NCI-H524 treated with DMSO at 0.1 percent for 48 hours (cell line): ENCODE results near the gene COL8A1.

Experiments used
- DNase-seq: peaks from one replicate; lab custom pipeline; 2025; lab: John Stamatoyannopoulos, UW

The COL8A1 gene

DNA sequence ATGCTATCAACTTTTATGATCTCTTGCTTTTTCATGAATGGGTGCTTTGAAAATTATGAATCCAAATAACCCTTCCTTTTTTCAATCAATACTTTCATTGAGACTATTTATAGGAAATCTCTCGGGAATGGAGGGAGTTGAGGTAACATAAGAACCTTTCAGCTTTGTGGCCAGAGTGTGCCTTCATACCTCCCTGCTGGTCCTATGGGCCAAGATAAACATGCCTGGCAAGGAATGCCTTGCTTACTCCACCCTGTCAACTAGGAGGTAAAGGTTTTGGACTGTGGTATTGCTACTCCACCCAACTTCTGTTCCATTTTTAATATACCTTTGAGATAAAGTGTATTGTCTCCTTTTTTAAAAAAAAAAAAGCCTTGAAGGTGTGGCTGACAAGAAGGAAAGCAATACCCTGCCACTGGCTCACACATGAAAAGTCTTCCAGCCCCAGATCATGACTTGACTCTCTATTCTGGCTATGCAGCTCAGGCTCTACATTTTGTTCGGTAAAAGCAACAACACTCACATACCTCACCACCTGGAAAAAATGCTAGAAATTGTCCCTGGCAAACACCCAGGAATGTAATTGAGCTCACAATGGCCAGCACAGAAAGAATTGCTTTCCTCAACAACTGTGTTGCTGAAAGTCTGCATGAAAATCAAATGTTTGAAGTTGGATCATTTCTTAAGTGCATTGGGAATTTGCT, 35.8 kb downstream of the COL8A1 start:
- no peak for DNase-seq

GRCh38 chr3:99678023-99678422, 39.6 kb downstream of the COL8A1 start:
- no peak for DNase-seq

GRCh38 chr3:99678896-99679295, 40.5 kb downstream of the COL8A1 start:
- DNase-seq: no peak

DNA sequence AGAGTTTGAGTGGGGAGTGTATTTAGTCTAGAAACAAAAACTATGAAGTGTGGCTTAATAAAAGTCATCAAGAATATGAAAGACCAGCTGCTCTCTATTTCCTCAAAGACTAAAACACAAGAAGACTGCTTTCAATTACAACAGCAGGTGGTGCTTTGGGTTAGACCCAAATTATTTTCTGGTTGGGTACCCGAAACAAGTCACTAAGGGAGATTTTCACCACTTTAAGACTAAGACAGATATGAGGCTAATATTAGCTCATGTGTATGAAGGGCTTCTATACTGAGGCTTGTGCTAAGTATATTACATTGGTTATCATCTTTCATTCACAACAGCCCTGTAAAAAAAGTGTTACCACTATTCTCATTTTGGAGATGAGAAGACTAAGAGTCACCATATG, 43.1 kb downstream of the COL8A1 start:
- DNase-seq: peak; percentile 66

- no peak for DNase-seq
These were observed 43.6 kb downstream of the COL8A1 start for GRCh38 chr3:99681976-99682375.

GRCh38 chr3:99683465-99683864, 45.1 kb downstream of the COL8A1 start:
- no peak for DNase-seq

DNA sequence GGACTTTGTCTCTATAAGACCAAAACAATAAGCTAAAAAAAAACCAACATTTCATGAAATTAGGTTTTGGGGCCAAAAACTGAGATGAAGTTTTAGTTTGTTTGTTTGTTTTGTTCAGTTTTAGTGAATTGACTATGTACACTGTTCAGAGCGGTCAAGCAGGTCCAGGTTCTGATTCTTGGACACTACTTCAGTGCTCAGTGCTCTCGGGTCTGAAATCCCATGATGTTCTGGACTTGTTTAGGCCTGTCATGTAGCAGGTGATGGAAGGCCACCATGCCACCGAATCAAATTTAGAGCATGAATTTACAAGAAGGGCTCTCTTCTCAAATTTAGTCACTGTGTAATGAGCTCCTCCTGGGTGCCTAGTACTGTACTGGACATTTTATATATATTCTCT, 45.5 kb downstream of the COL8A1 start:
- no peak for DNase-seq

GRCh38 chr3:99684644-99685043, 46.2 kb downstream of the COL8A1 start:
- no peak for DNase-seq

DNA sequence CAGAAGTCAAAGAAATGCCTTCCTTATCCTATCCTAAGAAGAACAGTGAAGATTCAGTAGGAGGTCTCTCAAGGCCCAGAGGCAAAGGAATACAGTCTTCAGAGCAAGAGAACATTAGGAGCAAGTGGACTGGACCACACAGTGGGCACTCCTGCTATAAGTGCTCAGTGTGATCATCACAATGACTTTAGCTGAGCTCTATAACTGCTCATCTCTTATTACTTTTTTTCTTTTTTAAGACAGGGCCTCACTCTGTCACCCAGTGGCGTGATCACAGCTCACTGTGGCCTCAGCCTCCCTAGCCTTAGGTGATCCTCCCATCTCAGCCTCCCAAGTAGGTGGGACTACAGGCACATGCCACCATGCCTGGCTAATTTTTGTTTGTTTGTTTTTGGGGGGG, 48.1 kb downstream of the COL8A1 start:
- no peak for DNase-seq

DNA sequence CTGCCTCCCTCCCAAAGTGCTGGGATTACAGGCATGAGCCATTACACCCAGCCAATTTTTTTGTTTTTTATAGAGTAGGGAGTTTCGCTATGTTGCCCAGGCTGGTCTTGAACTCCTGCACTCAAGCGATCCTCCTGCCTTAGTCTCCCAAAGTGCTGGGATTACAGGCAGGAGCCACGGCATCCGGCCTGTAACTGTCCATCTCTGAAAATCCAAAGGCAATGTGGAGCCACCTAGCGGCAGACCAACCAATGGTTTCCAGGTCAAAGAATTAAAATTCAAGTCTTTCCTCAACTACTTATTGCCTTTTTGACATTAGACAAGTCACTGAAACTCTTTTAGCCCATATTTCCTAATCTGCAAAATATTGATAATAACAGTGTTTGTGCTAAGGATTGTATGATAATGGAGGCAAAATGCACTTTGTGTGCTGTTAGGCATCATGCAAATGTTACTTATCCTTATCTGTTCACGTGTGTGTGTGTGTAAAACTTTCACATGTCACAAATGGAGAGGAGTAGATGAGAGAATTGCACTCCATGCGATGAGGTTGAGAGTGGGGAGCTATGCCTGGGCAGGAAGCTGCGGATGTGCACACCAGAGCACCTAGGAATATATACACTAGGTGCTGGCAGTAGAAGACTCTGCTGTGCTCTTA, 48.7 kb downstream of the COL8A1 start:
- DNase-seq: no peak

DNA sequence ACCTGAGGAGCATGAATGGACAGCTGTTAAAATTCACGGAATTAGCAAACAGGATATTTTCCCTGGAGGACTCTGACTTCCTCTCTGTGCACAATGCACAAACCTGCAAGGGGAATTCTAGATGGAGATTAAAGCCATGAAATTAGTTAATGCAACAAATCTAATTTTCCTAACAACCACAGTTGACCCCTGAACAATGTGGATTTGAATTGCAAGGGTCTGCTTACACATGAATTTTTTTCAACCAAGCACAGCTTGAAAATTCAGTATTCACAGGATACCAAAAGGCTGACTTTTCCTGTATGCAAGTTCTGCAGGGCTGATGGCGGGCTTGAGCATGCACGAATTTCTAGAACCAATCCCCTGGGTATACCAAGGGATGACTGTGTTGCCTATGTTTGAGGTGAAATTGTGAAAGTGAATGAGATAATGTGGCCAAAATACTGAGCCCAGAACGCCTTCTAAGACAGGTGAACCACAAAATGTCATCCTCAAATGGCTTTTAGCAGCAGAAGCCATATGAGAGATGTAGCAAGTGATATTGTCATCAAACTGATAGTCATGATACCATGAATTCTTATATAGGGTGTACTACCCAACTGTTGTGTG, 52.5 kb downstream of the COL8A1 start:
- DNase-seq: no peak

- DNase-seq: no peak
These were observed 55.2 kb downstream of the COL8A1 start for GRCh38 chr3:99693636-99694035.

DNA sequence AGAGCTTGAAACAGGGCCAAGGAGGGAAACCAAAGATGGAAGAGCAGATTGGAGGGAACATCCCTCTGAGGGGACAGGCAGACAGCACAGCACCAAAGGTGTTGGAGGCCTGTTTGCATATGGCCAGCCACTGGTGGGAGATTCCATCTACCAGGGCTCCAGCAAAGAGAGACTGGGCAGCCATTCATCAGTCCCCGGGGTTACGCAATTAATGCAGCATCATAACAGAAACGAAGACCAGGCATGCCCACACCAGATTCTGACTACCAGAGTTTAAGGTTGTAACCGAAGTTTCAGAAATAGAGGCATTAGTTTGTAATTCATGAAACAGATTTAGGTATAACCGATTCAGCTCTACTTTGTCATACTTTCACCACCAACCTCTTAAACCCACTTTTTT, 58.1 kb downstream of the COL8A1 start:
- DNase-seq: no peak

GRCh38 chr3:99697250-99697649, 58.9 kb downstream of the COL8A1 start:
- DNase-seq: no peak

GRCh38 chr3:99698932-99699331, 60.5 kb downstream of the COL8A1 start:
- DNase-seq: no peak

GRCh38 chr3:99699841-99700240, 61.4 kb downstream of the COL8A1 start:
- no peak for DNase-seq

DNA sequence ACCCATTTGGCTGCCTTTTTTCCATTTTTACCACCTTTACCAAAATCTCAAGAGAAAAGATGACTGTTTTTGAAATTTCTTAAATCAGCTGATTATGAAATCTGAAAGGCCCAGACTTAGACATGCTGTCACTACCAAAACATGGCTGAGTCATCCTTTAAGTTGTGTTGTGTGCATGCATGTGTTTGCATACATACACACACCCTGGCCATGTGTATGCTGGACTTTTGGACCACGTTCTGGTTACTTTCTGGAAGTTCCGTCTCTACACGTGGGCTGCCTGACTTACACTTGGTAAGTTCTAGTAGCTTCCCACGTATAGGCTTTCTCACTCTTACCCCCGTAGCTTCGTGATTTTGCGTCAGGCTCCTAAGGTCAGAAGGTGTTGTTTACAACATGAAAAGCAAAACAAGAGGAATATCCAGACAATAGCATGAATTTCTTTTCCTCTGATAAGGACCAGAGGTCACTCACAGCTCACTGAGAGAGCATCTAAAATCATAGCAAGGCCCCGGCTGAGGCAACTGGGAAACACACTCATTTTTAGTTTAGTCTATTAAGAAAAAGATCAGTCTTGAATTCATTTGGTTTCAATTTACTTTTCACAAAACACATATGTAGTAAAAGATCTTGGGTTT, 62.4 kb downstream of the COL8A1 start:
- no peak for DNase-seq

DNA sequence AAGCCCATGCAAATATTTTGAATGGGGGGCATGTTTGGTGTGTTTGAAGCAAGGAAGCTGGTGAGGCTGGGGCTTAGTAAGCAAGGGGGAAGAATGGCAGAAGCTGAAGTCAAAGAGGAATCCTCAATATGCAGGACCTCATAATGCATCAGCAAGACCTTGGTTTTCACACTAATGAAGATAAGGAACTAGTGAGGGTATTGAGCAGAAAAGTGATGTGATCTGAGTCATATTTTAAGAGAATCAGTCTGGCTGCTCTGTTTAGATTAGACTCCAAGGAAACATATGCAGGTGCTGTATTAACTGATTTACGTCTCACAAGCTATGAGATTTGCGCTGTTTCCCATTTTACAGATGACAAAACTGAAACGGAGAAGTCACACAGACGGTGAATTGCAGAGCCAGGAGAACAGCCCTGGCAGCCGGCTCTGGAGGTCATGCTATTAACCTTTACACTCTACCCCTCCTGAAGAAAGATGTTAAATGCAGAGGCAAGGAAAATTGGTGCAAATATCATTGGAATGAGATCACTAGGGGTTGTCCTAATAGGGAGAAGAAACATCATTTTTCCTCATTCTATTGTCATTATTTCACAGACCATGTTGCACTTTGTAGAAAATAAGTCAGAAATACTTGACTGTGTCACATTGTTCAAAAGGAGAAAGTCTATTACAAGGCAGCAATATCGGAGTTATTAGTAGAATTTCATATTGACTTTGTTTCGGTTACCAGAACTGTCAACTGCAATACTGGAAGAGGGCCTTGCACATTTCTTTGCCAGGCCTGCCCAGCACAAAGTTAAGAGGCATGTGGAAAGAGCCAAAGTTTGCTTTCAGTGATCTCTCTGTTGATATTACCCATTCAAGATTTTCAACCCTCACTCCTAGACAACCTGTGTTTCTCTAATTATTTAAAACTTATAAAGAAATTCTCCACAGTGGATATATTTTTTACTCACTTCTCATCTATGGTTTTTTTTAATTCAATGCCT, 64.9 kb downstream of the COL8A1 start:
- DNase-seq: no peak

- DNase-seq: no peak
These were observed 66.0 kb downstream of the COL8A1 start for GRCh38 chr3:99704417-99704816.

DNA sequence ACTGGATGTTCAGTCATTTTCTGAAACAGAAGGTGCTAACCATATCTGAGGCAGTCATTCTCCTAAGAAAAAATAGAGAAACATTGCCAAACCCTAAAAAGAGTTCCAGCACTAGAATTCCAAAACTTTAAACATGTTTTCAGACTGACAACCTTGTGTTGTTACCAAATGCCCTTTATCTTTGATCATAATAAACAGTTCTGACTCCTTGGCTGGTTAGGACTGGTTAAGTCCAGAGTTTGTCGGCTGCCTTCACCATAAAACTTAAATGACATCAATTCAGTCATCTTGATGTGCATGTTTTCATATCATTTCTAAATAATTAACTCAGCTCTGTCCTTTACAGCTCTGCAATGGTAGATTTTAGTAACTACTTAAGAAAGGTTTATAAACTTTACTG, 68.0 kb downstream of the COL8A1 start:
- DNase-seq: no peak

GRCh38 chr3:99708207-99708745, 69.9 kb downstream of the COL8A1 start:
- no peak for DNase-seq

DNA sequence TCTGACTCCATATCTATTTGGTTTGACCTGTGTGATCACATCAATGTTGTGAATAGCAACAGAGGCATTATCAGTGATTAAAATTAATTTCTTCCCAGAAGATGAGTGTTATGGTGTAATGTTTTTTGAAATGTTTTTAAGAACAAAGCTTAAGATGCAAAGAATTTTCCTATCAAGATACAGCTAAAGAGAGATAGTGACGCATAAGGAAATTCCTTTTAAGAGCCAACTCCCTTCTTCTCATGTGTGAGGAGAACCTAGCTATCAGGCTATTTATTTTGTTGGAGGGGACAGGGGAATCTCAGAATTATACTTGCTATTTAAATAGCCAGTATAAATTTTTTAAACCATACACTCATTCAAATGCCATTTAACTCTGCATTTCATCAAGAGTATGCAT, 71.3 kb downstream of the COL8A1 start:
- no peak for DNase-seq
